GF-D8 (cell line): ENCODE data around the gene MTHFD1.

Source experiments
- DNase-seq: peaks from one replicate; lab custom pipeline; 2025; lab: John Stamatoyannopoulos, UW

Gene MTHFD1

DNA sequence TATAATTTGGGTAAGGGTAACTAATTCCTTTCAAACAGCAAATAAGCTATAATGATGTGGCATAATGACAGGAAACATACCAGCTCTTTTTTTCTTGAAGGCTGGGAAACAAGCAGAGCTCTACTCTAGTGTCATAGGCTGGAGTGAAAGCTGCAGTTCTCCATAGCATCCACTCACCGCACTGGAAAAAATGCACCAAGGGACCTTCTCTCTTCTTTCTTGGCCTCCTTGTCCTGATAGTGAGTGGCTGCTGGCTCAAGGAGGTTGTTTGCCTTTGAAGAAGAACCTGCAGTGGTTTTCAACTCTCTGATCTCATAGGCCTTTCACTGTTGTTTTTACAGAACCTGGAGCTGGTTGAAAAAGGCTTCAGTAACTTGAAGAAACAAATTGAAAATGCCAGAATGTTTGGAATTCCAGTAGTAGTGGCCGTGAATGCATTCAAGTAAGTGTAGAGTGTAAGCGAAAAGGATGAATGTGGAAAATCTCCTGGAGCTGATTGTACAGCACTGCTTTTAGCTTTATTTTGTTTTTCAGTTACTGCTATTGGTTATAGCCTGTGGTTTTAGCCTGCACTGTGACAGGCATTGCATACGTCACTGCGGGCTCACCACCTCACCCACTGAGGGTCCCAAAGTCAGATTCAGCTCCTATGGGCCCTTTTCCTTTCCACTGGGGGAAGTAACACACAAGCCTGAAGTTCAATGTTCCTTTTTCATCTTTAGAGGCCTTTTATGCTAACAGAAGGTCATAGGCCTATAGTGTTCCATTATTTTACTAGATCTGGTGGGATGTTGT is 59.9 kb downstream of the MTHFD1 start:
- no peak for DNase-seq

- no peak for DNase-seq
These were observed 62.1 kb downstream of the MTHFD1 start for GRCh38 chr14:64450255-64450654.

DNA sequence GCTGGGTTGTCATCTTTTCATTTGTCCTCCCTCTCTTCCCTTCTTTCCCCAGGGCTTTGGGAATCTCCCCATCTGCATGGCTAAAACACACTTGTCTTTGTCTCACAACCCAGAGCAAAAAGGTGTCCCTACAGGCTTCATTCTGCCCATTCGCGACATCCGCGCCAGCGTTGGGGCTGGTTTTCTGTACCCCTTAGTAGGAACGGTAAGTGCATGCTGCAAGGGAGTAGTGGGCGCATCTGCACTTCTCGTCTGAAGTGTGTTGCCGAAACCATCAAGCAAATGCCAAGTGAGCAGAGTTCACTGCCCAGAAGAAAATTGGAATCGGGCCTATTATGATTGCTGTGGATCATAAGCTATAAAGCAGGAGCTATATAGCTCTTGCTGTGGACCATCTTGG is 66.5 kb downstream of the MTHFD1 start:
- DNase-seq = no peak

- no peak for DNase-seq
These were observed 71.4 kb downstream of the MTHFD1 start for GRCh38 chr14:64459405-64460136.

DNA sequence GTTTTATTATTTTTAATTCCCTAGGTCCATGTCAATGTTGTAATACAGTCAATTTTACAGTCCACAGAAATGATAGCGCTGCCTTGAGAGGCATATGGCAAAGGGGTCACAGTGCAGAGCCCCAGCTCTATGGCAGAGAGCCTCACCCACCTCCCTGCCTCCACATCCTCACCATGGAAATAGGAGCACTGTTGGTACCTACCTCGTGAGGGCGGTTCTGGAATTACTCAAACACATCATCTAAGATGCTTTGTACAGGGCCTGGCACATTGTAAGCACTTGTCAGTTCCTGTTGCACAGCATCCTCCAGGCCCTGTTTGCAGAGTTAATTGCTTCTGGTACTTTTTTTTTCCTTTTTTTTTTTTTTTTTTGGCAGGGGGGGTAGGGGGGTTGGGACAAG is 73.1 kb downstream of the MTHFD1 start:
- no peak for DNase-seq

DNA sequence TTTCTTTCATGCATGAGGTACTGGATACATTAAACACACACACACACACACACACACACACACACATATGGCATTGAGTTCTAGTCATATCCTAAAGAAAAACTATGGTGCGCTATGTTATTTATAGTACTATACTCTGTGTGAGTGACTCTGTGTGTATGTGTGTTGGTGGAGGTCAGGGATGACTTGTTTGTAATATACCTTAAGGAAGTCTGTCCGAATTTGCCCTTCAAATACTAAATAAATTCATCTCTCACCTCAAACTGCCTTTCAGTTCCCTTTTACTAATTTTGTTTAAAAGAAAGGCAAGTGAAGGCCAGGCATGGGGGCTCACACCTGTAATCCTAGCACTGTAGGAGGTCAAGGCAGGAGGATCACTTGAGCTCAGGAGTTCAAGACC is 75.0 kb downstream of the MTHFD1 start:
- DNase-seq = no peak

- no peak for DNase-seq
These were observed 75.7 kb downstream of the MTHFD1 start for GRCh38 chr14:64463873-64464272.

- DNase-seq = no peak
These were observed 76.5 kb downstream of the MTHFD1 start for GRCh38 chr14:64464651-64465050.

GRCh38 chr14:64465191-64465822 is 77.2 kb downstream of the MTHFD1 start, which contains the start of gene AKAP5:
Gene AKAP5, plus strand, starts transcription at chr14:64465499. Its CDS starts 2,896 bp downstream, at chr14:64468395.
- DNase-seq = no peak

DNA sequence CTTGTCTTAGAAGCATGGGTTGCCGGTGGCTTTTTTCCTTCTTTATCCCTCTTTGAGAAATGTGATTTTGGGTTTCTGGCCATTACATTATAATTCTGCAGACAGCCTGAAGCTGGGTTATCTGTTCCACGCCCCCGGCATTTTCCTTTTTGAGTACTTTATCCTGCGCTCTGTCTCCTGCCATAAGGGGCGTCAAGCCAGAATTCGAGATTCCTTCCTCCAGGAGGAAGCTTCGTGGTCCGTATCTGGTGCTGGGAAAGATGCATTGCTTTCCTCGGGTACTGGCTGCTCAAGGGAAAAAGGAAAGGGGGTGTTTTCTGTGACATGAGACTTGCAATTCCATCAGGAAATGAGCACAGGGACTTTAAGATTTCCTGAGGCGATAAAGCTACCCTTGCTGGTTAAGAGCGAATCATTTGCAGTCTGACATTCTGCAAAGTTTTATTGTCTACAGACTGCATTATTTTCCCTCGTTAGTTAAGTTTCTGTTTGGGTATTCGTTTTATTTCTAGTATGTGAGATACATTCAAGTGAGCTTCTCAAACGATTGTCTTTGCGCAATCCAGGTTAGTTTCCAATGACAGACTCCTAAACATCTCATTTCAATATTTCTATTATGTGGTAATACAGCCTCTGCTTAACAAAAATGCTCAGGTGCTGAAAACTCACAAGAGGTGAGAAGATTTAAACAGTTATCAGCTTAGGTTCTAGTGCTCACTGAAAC is 77.8 kb downstream of the MTHFD1 start:
- DNase-seq = no peak

DNA sequence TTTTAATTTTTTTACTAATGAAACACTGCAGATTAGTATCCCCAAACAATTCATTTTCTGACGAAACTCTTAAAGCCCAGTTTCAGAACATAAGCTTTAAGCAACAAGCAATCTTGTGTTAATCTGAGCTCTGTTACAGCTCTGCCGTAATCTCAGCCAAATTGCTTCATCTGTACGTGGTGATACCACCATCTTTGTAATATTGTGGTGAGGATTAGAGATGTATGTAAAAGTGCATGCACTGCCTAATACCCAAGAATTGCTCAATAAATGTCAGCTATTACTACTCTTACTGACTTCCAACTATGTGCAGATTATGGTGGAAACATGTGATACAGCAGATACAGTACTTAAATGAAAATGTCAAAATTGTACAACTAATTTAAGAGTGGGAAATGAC is 78.9 kb downstream of the MTHFD1 start:
- peak; percentile 5 for DNase-seq

DNA sequence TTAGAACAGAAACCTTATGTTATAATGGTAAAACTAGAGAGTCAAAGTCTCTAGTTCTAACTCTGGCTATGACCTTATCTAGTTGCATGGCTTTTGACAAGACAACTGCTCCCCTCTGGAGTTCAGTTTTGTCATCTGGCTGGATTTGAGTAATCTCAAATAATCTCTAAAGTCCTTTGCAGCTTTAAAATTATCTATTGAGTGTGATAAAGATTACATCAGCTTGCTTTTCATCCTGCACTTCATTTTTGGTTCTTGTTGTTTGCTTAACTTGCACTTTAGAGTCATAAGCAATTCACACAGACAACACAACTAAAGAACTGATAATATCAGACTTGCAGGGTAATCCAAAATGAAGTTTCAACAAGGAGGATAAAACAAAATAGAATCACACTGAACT is 79.4 kb downstream of the MTHFD1 start:
- no peak for DNase-seq

- no peak for DNase-seq
These were observed 80.3 kb downstream of the MTHFD1 start for GRCh38 chr14:64468451-64468850.

DNA sequence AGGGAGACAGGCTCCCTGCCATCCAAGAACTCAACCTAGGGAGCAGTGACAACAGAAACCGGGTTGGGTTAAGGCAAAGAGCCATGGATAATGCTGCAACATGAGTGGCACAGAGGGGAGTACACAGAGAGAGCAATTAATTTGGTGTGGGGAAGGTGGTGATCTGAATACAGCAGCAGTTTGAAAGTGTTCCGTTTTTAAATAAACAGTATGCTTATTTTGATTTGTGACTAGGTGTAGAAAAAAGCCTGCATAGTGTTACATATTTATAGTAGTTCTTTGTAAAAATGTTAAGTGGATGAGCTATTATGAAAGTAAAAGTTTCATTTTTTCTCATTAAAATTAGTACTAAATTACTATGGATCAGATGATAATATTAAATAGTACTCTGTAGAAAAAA is 85.9 kb downstream of the MTHFD1 start:
- DNase-seq = no peak

DNA sequence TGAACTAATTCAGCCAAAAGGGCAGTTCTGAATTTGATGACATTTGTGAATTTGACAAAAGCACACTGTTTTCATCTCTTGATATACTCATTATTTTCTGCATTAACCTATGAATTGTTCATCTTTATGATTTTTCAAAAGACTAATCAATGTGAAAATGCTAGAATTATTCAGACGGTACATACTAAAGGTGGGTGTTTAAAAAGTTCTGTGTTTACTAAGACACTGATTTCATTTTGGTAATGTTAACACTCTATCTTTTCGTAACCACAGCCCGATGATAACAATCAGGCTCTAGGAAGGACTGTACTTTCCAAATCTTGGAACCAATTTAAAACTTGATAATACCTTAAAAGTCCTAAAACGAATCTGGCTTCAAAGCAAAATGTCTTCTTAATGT is 86.5 kb downstream of the MTHFD1 start:
- no peak for DNase-seq

DNA sequence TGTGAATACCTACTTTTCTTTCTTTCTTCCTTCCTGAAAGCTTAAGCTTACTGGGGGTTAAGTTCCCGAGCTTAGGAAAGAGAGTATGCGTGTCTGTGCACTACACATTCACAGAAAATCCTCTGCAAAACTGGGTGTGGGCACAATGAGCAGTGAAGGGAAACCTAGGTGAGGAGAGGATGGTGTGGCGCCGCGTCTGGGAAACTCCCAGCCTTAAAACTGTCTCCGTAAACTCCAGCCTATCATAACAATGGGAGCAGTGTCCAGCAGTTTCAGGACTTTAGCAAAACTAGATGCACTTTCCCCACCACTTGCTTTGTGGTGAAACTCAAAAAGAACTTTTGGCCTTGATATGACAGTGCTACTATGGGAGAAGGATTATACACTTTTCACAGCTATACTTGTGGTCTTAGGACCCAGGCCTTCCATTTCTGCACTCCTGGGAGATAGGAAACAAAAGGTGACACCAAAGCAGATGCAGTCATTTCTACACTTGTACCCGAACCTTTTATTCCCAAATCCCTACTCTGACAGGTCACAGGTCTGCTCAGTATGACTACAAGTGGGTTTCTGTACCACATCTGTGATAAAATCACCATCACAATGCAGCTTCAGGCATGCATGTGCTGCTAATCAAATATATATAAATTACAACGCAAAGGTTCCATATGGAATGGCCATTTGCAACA is 87.6 kb downstream of the MTHFD1 start:
- DNase-seq = no peak

DNA sequence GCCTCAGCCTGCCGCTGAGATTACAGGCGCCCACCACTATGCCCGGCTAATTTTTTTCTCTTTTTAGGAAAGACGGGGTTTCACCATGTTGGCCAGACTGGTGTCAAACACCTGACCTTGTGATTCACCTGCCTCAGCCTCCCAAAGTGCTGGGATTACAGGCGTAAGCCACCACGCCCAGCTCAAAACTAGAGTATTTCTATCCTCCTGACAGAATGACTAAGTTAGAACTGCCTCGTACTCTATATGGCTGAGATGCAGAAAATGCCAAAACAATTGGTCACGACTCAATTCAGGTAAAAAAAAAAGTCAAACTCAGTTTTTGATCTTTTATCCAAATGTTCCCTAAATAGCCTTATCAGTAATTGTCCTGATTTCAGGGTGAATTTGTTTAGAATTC is 88.3 kb downstream of the MTHFD1 start:
- DNase-seq = no peak

DNA sequence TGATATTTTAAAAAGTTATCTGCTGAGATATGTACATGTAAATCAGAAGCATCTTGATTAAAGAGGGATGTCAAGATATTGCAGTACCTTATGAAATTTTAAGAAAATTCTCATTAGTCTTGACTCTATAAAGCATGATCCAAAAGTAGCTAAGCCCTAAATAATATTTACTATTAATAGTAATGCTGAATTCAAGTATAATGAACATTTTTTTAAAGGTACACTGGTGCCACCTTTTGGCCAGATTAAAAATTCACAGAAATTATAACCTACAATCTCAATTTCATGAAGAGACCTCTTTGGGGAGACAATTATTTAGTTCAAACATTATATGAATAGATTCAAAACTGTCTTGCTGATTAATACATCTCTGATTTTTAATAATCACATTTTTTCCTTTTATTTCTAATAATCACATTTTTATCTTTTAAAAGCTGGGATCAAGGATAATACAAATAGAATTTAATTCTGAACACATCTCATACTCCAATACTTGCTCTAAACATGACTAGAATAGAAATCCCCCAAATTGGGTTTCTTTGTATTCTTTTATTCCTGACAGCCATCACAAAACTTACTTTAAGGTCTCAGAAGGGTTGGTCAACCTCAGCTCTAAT is 90.6 kb downstream of the MTHFD1 start:
- DNase-seq = no peak

- DNase-seq = no peak
These were observed 100.5 kb downstream of the MTHFD1 start for GRCh38 chr14:64488590-64489099.

GRCh38 chr14:64491637-64492036 is 103.5 kb downstream of the MTHFD1 start:
- no peak for DNase-seq

- DNase-seq = no peak
These were observed 105.3 kb downstream of the MTHFD1 start for GRCh38 chr14:64493455-64493854.
